Choroid plexus epithelial cell (primary cell): ENCODE measurements around the gene QRFP.

Source experiments
- DNase-seq: peaks from one replicate; pipeline ENCODE4 v3.0.0-alpha.2; 2010; ENCODE audit warnings: low read depth
- H3K4me3 ChIP-seq: 2 replicates; pipeline ENCODE4 v1.5.1; 2011; ENCODE audit warnings: low read depth, mild to moderate bottlenecking, control low read depth, low read length, moderate library complexity
- TF ChIP-seq, protein P1 (sequence below): conservative IDR thresholded peaks from 2 replicates; pipeline ENCODE4 v1.5.1; 2011; ENCODE audit warnings: low read depth, mild to moderate bottlenecking, control low read depth, inconsistent platforms, low read length, moderate library complexity

Gene QRFP

DNA sequence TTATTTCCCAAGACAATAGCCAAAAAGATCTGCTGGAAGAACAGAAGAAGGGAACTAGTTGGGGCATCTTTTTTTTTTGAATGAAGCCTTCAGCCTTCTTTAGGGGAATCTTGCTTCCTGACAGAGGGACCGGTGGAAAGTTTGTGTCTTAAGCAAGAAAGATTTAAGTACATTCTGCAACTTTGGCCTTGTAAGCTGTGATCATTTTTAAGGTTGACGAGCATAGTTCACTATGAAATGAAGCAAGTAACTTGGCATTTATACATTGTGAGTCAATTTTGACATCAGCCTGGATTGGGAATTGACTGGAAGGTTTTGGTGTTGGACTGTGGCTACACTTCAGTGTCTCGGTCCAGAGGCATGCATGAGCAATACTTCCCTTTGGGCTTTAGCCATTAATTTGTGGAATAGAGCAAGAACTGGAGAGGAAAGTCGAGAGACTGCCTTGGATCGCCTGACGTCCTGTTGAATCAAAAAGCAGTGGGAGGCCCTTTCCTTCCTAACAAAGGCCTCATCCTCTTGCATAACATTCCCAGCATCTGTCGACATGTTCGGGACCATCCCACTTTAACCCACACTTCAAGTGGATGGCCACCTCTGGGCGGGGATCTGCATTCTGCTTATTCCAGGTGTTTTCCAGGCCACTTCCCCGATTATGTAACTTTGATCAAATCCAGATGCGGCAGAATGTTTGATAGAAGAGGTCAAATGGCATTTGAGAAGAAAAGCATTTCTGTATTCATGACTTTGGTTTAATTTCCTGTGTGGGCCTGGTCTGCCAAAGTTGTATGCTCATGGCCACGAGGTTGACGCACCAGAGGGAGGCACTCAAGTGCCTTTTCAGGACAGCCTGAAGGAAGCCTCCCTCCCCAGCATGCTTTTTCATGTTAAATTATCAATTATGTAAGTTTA, 49.0 kb downstream of the QRFP start:
- H3K4me3 ChIP-seq = no peak overlapping the region
- peak; percentile 97 for DNase-seq

DNA sequence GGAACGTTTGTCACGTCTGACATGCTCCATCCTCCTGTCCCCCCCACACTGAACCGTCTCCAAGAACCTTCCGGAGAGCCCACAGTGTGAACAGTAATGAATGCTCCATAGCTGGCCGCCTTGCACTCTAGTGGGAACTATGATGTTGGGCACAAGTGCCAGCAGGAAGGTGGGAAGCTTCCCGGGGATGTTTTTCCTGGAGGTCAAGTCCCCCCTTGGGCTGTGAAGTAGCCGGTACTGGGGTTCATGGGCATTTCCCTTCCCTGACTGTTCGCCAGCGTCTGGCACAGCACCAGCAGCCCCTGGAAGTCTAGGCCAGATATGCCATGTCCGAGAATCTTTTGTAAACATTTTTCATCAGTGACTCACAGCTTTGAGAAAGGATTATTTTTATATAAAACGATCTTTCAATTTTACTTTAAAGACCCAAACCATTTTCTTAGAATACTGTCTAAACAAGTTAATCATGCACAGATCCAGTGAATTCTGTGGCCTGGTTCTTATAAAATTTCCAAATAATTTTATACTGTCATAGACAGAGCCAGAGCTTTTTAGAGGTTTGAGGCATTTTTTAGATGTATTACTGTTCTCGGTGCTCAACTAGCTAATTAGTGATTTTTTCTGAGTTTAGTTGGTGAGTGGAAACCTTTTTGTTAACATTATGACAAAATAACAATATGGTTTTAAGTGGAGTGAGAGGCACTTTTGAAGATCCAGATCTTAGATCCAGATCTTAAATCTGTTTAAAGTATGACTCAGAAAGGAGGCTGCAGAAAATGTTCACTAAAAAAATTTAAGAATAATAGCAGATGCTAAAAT, 49.9 kb downstream of the QRFP start:
- DNase-seq = peak; percentile 72
- TF ChIP-seq, protein P1, sequence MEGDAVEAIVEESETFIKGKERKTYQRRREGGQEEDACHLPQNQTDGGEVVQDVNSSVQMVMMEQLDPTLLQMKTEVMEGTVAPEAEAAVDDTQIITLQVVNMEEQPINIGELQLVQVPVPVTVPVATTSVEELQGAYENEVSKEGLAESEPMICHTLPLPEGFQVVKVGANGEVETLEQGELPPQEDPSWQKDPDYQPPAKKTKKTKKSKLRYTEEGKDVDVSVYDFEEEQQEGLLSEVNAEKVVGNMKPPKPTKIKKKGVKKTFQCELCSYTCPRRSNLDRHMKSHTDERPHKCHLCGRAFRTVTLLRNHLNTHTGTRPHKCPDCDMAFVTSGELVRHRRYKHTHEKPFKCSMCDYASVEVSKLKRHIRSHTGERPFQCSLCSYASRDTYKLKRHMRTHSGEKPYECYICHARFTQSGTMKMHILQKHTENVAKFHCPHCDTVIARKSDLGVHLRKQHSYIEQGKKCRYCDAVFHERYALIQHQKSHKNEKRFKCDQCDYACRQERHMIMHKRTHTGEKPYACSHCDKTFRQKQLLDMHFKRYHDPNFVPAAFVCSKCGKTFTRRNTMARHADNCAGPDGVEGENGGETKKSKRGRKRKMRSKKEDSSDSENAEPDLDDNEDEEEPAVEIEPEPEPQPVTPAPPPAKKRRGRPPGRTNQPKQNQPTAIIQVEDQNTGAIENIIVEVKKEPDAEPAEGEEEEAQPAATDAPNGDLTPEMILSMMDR = no peak
- no peak overlapping the region for H3K4me3 ChIP-seq

More for the DNA sequence above, 49.0 kb downstream of the QRFP start:
- TF ChIP-seq, protein P1 = peak; percentile 41

DNA sequence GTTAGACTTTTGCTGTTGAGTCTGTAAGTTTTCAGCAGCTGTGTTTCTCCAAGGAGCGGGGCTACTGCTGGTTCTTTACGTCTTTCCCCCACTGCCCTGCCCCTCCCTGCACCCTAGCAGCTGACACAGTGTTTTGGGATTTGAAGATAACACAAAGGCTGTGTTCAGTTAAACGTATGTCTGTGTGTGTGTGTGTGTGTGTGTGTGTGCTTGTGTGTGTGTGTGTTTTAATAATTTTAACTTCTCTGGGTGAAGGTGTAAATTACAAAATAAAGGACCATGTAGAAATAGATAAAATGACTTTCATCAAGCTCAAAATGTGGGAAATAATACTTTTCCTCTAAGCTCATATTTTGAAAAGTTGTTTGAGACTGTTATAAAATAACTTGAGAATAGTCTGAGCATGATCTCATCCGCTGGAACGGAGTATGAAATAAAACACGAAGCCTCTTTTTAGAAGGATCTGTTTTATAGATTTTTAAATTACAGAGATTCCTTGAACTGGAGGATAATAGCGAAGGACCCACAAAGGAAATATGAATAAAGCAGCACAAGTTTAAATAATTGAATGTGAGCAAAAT, 50.6 kb downstream of the QRFP start:
- peak overlapping the region; percentile 12 for H3K4me3 ChIP-seq
- peak; percentile 90 for DNase-seq
- TF ChIP-seq, protein P1 = no peak

DNA sequence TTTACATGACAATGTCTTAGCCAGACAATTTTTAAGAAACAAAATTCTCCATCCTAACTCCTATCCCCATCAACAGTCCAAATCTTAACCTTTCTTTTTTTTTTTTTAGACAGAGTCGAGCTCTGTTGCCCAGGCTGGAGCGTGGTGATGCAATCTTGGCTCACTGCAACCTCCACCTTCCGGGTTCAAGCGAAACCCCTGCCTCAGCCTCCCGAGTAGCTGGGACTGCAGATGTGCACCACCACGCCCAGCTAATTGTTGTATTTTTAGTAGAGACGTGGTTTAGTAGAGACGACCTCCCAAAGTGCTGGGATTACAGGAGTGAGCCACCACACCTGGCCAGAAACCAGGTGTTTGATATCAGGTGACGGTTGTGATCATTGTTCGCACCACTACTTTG, 51.4 kb downstream of the QRFP start:
- TF ChIP-seq, protein P1 = no peak
- DNase-seq = no peak
- no peak overlapping the region for H3K4me3 ChIP-seq

DNA sequence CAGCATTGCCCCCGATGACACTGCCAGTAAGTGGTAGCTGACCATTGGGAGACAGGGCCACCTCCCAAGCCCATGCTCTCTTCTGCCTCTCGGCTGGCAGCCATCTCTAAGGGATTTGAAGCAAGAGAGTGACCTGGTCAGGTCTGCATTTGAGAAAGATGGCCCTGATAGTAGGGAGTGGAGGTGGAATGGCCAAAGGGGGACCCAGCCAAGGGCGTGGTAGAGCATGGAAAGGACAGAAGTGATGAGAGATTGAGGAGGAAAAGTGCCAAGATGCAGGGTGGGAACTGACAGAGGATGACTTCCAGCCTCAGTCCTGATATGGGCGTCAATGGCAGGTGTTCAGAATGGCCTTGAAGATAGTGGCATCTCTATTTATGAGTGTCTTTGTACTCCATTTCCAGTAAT, 52.6 kb downstream of the QRFP start:
- DNase-seq = no peak
- no peak overlapping the region for H3K4me3 ChIP-seq
- TF ChIP-seq, protein P1 = no peak

DNA sequence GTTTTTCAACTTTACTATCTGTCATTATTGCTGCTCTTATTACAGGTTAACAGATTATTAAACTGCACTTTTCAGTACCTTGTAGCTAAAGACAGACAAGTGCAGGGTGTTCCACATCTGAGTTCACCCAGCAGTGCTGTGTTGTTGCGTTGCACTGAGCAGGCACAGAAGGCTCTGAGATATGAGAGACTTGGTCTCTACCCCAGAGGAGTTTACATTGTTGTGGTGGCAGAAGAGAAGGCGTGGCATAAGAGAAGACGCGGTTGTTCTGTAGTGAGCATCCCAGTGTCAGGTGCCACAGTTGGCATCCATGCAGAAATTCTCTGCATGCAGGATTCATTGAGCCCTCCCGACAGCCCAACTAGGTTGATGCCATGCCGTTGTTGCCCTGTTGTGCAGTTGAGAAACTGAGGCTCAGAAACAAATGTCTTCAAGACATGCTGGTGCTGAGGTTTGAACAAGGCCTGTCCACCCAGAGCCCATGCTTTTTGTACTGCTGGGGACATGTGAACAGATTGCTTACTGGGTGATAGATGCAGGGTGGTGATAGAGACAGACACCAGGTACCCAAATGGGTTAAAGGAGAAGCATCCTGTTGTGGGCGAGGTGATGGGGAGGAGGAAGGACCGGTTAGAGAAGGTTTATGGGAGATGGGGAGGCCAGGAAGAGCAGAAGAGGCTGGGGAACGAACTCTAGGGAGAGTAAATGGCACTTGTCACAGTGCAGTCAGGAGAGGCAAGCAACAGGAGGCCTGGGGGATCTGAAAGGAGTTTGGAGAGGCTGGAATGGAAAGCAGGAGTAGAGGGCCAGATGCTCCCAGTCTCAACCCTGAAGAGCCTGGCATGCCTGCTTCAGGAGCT, 53.3 kb downstream of the QRFP start:
- no peak overlapping the region for H3K4me3 ChIP-seq
- DNase-seq = no peak
- TF ChIP-seq, protein P1 = no peak
